ENCODE measurements around the gene MYH4.

The MYH4 gene

DNA sequence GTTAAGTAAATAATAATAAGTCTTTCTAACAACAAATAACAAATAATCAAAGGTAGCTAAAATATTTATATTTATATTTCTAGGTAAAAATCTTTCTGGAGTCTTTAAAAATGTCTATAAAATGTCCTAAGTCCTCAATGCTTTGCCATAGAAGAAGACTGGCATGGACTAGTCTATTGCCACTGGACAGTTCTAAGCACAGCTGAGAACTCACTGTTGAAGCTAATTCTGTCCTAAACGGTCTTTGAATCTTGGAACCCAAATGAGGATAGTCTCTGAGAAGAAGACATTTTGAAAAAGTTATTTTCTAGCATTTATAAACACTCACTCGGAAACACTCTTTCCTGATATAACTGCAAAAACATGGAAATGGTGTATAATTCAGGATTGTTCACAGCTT lies 48.1 kb downstream of the MYH4 start:
- no peak for DNase-seq

DNA sequence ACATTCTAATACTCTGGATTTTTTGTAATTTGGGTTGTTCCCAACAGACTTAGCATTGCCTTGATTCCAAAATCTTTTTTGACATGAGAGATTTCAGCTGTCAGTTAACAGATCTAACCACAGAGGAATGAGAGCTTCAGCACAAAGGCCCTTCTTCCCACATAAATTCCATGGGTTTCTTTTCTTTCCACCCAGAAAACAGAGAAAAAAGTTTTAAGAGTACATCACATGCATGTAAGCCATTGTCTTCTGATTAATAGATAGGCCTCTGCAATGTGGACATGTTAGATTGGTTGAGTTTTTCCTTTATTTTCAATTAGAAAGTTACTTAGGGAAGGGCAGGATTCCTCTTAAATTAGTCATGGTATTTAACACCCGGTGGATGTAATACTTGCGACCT lies 48.5 kb downstream of the MYH4 start:
- DNase-seq = no peak

DNA sequence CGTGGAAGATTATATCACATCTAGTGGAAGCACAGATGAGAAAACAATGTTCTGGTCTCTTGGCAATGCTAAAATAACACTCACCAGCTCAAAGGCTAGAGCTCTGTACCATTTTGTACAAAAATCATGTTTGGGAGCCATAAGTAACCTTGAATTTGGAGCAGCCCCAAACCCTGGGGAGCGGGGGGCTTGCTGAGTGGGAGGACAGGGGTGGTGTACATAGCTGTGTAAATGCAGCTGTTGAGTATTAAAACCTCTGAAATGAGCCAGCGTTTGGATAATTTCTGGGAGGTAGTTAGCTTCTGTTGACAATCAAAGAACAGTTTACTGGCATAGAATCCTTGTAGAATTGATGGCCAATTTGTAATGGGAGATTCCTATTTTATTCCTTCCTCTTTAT lies 51.9 kb downstream of the MYH4 start:
- DNase-seq = no peak

DNA sequence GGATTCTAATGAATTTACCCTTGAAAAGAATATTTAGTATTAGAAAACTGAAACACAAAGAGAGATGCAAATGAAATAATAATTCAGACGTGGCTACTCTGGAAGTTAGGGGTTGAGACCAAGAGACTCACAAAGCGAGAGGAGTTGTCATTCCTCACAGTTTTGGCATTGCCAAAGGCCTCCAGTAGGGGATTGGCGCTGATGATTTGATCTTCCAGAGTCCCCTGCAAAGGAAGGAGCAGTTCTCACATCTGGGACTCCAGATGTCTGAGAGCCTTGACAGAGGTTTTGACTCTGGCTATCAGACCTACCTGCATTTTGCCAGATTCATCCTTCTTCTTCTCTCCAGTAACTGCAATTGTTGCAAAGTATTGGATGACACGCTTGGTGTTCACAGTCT lies 54.2 kb downstream of the MYH4 start:
- no peak for DNase-seq

DNA sequence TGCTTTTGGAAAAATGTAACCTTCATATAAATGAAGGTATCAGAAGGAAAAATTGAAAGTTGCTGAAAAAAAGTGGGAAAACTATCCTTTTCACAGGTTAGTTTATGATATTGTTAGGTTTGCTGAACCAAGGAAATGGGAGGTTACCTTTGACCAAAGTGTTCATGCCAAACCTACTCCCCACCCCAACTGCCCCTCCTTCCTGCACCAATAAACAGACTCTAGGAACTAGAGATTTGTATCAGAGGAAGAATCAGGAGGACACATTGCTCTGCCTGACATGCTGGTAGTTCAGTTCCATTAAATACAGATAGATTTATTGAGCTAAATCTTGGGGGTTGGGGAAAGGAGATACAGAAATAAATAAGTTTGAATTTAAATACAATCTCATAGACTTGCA lies 65.8 kb downstream of the MYH4 start:
- no peak for DNase-seq

DNA sequence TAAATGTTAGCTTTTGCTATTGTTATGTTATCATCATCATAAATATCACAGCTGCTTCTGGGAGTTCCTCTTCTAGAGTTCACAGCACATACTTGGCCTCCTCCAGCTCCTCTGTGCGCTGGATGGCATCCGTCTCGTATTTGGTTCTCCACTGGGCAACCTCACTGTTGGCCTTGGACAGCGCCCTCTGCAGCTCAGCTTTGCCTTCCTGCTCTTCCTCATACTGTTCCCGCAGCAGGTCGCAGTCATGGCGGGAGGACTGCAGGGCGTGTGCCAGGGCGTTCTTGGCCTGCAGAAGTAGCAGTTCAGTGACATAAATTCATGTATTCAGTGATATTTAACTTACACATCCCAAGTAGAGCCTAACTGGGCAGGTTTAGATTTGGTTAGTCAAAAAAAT lies 71.0 kb downstream of the MYH4 start:
- no peak for DNase-seq

DNA sequence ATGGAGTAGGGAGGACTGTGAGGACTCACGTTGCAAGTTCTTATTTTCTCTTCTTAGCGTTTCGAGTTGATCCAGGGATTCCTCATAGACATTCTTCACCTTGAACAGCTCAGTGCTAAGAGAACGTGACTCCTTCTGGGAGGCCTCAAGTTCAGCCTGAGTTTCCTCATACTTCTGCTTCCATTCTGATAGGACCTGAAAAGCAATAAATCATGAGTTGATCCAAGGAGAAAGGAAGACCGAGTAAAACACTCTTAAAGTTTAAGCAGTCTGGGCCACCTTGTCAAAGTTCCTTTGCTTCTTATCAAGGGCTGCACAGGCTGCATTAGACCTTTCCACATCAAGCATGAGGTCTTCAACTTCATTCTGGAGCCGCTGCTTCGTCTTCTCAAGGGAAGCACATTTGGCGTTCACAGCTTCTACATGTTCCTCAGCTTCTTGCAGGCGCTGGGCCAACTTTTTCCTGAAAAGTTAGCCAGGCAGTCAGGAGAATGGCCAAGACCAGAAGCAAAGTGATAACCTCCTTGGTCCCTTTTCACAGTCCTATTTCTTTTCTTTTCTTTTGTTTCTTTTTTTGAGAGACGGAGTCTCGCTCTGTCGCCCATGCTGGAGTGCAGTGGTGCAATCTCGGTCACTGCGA lies 72.7 kb downstream of the MYH4 start:
- no peak for DNase-seq

DNA sequence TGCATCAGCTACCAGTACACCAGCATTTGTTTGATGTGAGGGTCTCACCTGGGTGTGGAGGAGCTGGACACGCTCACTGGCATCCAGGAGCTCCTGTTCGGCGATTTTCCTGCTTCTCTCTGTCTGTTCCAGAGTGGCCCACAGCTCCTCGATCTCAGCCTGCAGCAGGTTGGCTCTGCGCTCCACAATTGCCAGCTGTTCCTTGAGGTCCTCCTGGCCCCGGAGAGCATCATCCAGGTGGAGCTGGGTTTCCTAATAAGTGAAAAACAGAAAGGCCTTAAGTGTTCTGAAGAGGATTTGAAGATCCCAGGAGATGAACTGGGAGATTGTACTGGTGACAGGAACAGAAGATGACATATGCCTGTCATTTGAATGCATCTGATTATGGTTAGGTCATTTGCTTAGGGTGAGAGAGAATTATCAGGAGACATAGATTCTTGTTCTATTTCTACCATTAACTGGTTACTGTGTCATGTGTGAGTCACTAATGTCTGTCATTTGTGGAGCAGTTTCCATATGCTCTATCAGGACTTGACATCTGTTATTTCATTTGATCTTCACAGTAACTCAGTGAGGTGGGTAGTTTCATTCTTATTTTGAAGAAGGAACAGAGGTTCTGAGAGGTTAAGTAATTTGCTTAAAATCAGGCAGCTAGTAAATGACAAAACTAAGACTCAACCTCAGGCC lies 75.0 kb downstream of the MYH4 start:
- no peak for DNase-seq

Measured in fibroblast of skin of scalp (primary cell).